ENCODE results near the gene CAPN10.
"Not testable (repeated sequence)": the region's sequence is repeated elsewhere in the genome, so short reads cannot be mapped to it uniquely, and the experiment has no call there.

Gene CAPN10

GRCh38 chr2:240604291-240604938 lies 17.9 kb downstream of the CAPN10 start:
- DNase-seq, result no peak

DNA sequence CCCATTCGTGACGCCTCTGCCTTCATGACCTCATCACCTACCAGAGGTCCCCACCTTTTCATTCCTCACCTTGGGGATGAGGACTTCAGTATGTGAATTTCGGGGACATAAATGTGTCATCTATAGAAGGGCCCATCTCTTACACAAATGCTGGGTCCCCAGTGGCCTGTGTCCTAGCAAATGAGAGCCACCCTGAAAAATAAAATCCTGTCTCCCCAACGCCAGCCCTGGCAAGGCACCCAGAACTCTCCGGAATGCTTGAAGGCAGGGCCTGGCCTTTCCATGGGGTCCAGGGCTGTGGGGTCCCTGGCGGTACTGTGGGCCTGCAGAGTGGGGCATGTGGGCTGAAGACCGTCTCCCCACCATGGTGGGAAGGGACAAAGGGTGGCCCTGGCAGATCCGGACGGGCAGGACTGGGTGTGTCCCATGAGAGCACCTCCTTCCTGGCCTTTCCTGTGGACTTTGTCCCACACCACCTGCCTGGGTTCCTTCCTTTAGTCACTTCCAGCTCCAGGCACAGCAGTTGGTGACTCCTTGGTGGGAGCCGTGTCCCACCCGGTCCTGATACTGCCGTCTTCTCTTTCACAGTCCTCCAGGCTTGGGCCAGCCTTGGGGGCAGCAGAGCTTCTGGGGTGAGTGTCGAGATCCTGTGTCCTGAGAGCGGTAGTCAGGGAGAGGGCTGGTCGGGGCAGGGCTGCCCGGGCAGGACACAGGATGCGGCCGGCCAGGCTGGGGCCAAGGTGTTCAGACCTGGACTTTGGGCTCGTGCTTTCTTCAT lies 18.6 kb downstream of the CAPN10 start:
- DNase-seq, result no peak

GRCh38 chr2:240605867-240606743 lies 19.6 kb downstream of the CAPN10 start:
- no peak for DNase-seq

- no peak for DNase-seq
Measured at GRCh38 chr2:240611601-240612210, 25.2 kb downstream of the CAPN10 start.

DNA sequence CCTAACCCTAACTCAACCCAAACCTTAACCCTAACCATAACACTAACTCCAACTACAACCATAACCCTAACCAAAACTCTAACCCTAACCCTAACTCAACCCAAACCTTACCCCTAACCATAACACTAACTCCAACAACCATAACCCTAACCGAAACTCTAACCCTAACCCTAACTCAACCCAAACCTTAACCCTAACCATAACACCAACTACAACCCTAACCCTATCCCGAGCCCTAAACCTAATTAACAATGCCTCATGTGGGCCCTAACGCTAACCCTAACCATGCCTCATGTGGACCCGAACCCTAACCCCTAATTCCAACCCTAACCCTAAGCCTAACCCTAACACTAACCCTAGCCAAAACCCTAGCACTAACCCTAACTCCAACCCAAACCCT lies 27.2 kb downstream of the CAPN10 start:
- DNase-seq, result no peak

DNA sequence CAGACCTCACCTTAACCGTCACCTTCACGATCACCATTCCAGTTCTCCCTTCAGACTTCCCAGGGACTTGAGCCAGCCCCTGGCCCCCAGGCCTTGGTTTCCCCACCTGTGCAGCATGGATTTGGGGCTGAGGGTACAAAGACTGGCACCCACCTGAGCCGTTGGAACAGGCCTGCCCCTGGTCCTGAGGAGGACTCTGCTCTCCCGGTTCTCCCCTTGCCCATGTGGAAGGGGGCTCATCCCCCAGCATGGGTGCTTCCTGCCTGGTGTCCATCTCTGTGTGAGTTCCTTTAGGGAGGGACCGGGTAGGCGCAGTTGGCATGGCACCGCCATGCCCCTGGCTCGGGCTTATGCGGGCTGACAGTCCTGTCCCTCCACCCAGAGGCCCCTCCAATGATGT lies 27.9 kb downstream of the CAPN10 start:
- DNase-seq, result no peak

- no peak for DNase-seq
Measured at GRCh38 chr2:240615396-240615795, 28.9 kb downstream of the CAPN10 start.

- DNase-seq, result no peak
Measured at GRCh38 chr2:240615820-240616547, 29.4 kb downstream of the CAPN10 start.

- DNase-seq, result not testable (repeated sequence)
Measured at GRCh38 chr2:240616860-240617666, 30.5 kb downstream of the CAPN10 start.

GRCh38 chr2:240618776-240619175 lies 32.2 kb downstream of the CAPN10 start:
- DNase-seq, result no peak

DNA sequence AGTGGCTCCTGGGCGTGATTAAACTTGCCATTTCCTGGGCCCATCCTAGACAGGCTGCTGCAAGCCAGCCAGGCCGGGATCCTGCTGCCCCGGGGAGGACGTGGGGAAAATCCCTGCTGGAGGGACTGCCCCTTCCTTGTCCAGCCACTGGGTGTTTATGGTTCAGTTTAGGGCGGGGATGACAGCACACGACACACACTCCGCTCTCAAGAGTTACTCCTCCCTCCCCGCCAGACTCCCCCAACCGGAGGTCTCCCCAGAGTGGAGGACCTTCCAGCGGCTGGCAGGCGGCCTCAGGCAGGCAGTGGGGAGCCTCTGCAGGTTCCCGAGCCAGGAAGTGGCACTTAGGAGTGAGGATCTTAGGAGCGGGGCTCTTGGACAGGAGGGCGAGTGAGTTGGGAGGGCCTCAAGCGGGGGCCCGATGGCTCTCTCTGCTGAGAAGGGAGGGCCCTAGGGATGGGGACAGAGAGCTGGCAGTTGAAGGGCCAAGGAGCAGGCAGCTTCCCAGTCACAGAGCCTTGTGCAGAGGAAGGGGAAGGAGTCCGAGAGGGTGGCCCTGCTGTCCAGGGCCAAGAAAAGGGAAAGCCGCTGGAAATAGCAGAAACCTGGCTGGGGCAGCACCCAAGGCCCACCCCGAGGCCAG lies 33.1 kb downstream of the CAPN10 start:
- DNase-seq, result no peak

- no peak for DNase-seq
Measured at GRCh38 chr2:240620149-240620731, 33.7 kb downstream of the CAPN10 start.

GRCh38 chr2:240620859-240621258 lies 34.3 kb downstream of the CAPN10 start:
- DNase-seq, result no peak

- no peak for DNase-seq
Measured at GRCh38 chr2:240622060-240622411, 35.5 kb downstream of the CAPN10 start.

GRCh38 chr2:240622531-240623235 lies 36.1 kb downstream of the CAPN10 start:
- no peak for DNase-seq

DNA sequence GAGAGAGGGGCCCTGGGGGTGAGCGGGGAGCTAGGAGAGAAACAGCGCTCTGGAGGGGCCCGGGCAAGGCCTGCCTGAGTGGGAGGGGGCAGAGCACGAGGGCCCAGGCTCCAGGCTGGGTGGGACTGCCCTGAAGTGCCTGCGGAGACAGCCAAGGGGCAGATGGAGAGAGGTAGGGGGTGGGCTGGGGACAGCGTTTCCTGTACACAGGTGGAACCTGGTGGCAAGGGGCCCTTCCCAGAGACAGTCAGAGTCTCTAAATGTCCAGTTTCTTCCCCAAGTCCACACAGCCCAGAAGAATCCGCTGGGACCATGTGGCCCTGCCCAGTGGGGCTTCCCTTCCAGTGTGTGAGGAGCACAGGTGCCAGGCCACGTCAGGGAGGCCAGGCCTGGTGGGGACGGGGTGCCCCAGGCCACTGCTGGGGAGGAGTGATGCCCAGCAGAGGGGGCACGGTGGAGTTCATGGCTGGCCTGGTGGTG lies 37.0 kb downstream of the CAPN10 start:
- DNase-seq, result no peak

DNA sequence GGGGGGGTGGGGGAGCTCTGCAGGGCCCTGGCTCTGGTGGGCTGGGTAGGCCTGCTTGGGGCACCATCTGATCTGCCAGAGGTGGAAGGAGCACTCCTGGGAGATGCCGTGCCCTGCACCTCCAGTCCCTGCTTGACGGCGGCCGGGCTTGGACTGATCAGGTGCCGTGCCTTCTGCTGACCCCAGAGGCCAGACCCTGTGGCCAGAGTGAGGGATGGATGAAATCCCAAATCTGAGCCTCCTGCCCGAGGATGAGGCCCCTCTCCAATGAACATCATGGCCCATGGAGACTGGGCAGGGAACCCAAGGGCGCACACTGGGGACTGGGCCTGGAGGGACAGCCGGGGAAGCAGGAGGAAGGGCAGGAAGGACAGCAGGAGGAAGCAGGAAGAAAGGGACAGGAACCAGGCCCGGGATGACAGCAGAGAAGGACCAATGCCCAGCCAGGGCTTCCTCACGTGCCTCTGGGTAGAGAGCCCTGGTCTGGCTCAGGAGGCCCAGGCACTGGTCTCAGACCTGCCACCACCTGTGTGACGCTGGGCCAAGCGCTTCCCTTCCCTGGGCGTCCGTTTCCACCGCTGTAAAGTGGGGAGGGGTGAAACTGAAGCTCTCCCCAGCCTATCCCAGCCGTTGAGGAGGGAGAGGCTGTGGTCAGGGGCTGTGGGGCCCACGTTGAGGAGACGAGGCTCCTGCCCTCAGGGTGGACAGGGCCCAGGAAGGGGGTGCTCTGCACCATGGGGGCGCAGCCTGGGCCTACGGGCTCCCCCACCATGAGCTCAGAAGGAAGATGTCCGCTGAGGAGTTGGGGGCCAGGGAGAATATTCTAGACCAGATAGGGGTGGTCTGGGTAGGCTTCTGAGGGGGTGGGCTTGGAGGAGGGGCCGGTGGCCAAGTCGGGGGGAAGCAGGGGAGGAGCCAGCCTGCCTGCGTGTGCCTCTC lies 37.7 kb downstream of the CAPN10 start:
- DNase-seq, result no peak

GRCh38 chr2:240624950-240625621 lies 38.6 kb downstream of the CAPN10 start, which contains the start of gene GPR35:
Gene GPR35, plus strand, starts transcription at chr2:240625480. Its CDS starts 4,473 bp downstream, at chr2:240629953.
- DNase-seq, result no peak

Measured in NCI-H510A (cell line).